SU-DHL-6 (cell line): Measurements from ENCODE around the gene AJUBA.

Experiments used
- CTCF ChIP-seq: fragments of 200-600 bp; sonication (generic); IDR thresholded peaks from one replicate; pipeline ENCODE4 v1.5.1; 2017; ENCODE audit warnings: antibody characterized with exemption, mild to moderate bottlenecking, low read length, moderate library complexity; ENCODE audit not compliant: insufficient read depth, poor library complexity, severe bottlenecking
- EZH2phosphoT487 ChIP-seq: fragments of 200-600 bp; sonication (generic), shearing (Covaris generic); conservative IDR thresholded peaks from 2 replicates; pipeline ENCODE4 v1.6.1; 2018; ENCODE audit warnings: mild to moderate bottlenecking, antibody characterized with exemption, low read length, moderate library complexity, mixed read lengths

GRCh38 chr14:22926316-22926715, 56.0 kb downstream of the AJUBA start:
- TF ChIP-seq CTCF (no peak), EZH2phosphoT487 (no peak)
